SIG-M5 treated with dmso at 0.1 percent for 504 hours (cell line): ENCODE measurements around the gene WDR88.
A peak's percentile ranks its signal among the peaks of the same experiment; 100 is the strongest.
"Not testable (repeated sequence)": the region's sequence is repeated elsewhere in the genome, so short reads cannot be mapped to it uniquely, and the experiment has no call there.

ENCODE experiments used
- DNase-seq: peaks from one replicate; lab custom pipeline; 2025; ENCODE audit not compliant: unreplicated experiment; lab: John Stamatoyannopoulos, UW

The WDR88 gene

DNA sequence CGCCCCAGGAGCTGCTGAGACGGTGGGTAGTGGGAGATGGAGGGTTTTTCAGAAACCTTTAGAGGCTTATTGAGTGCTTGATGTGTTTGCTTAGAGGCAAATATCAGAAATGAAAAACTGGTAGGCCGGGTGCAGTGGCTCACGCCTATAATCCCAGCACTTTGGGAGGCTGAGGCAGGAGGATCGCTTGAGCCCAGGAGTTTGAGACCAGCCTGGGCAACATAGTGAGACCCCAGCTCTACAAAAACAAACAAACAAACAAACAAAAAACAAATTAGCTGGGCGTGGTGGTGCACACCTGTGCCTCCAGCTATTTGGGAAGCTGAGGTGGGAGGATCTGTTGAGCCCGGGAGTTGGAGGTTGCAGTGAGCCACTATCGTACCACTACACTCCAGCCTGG, 5.2 kb upstream of the WDR88 start:
- not testable (repeated sequence) for DNase-seq

DNA sequence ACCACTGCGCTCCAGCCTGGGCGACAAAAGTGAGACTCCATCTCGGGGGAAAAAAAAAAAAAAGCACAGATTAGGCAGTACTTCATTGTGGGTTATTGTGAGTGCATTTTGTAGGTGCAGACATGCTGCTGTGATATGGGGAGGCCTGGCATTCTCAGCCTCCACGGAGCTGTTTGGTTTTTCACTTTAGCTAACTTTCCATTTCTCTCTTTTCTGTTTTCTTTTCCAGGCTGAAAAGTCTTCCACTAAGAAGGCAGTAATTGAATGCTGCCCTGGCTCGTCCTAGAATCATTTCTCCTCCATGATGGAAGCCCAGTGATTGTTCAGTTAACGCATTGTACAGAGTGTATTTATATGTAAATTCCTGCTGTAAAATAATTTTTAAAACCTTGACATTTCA, 2.0 kb upstream of the WDR88 start:
- DNase-seq: no peak

DNA sequence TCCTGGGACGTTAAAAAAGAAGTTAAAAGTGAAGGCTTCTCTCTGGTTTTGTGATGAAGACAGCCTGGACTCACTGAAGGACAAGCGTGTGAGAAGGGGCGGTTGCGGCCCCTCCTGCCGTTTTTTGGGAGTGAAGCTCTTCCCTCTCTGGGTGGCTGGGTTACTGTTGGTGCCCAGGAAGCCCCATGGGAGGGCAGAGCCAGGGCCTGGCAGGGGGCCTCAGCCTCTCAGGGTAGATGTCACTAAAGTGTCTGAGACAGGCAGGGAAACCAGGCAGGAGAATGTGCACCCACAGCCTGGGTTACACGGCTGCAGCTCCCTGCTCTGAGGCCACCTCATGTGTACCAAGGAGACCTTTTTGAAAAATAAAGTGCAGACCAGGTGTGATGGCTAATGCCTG, 1.5 kb upstream of the WDR88 start:
- DNase-seq: no peak

DNA sequence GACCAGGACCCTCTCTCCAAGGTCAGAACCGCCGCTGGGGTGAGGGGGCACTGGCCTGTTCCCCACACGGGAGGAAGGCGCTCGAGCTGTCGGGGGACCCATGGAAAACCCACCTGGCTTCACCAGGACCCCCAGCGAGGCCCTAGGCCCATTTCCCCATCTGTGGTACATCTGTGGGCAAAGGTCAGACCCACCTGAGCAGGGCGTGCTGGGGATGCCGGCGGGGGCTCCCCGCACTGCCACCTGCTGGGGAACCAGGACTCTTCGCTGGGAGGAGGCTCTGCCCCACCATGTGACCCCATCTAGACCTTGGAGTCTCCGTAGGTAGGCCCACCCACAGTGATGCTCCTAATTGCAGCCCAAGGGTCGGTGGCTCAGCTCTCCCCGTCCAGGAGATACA, 511 bp downstream of the WDR88 start:
- DNase-seq: no peak

DNA sequence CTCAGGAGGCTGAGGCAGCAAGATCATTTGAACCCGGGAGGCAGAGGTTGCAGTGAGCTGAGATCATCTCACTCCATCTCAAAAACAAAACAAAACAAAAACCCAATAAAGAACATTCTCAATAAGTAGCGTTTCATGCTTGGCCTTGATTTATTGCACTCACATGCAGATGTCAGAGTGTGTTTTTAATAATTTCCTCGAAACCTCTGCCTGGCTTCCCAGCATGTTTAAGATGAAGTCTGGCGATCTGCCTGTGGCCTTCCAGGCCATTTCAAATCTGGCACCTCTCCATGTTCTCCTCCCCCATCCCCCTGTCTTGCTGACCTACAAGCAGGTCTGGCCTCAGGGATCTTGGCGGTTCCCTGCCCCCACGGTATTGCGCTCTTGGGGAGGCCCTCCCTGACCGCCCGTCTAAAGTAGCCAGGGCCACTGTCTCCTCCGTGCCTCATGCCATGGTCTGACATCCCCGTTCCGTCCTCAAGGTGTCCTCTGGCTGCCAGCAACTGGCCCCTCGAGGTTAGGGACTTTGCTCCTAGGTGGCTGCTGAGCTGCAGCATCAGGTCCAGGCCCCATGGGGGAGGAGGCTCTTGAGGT, 1.6 kb downstream of the WDR88 start:
- no peak for DNase-seq

DNA sequence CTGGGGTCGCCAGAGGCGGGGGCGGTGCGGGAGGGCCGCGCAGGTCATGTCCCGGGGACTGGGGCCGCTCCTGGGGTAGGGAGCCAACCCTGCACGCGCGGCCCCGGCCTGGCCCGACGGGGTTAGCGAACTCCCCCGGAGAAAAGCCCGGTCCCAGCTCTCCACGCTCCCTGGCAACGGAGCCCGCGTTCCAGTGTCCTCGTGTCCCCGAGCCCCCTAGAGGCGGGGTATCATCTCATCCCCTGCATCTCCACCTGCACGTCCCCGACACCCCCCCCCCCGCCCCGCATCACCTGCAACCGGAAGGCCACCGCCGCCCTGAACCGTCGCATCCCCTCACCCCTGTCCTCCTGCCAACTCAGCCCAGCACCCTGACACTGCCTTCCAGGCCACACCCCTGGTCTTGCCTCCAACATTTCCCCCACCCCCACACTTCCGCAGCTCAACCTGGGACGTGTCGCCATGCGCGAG, 2.7 kb downstream of the WDR88 start:
- no peak for DNase-seq

DNA sequence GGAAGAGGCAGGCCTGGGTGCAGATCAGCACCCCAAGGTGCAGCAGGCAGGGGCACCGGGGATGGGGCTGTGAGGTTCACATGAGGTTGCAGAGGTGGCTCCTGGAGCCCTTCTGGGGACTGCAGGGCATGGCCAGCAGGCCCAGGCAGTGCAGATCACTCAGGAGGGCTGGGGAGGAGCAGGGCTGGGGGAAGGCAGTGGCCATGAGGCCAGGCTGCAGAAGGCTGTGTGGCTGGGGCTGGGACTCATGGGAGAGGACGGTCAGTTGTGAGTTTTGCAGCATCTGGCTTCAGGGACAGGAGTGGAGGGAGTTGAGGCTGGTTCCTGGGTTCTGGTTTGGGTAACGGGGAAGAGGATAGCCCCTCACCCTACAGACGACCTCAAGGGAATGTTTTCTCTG, 7.3 kb downstream of the WDR88 start:
- DNase-seq: no peak

DNA sequence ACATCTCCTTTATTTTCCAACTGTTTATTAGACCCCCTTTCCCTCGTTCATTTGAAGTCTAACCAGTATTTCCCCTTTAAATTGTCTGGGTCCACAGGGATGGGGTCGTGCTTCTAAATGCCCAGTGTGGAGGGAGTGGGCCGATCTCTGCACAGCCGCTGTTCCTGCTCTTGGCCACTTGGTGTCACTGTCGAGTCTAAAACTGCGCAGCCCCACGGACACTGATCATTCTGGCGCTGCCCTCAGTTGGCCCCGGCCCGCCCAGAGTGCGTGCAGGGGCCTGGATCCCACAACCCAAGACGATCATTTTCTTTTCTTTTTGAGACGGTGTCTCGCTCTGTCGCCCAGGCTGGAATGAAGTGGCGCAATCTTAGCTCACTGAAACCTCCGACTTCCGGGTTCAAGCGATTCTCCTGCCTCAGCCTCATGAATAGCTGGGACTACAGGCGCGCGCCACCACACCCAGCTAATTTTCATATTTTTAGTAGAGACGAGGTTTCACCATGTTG, 12.0 kb downstream of the WDR88 start:
- peak; percentile 80 for DNase-seq

DNA sequence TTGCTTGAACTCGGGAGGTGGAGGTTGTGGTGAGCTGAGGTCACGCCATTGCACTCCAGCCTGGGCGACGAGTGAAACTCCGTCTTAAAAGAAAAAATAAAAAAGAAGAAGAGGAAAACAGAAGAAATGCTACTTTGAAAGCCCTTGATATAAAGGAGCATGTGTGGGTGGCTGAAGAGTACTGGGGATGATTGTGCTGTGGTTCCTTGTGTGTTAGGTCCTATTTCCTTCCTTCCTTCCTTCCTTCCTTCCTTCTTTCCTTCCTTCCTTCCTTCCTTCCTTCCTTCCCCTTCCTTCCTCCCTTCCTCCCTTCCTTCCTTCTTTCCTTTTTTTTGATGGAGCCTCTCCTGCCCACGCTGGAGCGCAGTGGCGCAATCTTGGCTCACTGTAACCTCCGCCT, 14.3 kb downstream of the WDR88 start:
- DNase-seq: no peak

DNA sequence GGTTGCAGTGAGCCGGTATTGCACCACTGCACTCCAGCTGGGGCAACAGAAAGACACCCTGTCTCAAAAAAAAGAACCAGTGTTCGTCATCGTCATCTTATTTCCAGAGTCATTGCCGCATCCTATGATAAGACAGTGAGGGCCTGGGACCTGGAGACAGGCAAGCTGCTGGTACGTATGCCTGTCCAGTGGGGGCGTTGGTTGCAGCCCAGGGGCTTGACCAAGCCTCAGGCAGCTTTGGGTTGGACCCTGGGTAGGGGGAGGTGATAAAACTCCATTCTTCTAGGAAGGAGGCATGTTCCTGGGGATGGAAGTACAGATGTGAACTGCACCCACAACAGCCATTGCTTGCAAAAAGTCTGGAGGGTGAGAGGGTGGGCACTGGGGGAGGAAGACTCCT, 15.6 kb downstream of the WDR88 start:
- DNase-seq: no peak

DNA sequence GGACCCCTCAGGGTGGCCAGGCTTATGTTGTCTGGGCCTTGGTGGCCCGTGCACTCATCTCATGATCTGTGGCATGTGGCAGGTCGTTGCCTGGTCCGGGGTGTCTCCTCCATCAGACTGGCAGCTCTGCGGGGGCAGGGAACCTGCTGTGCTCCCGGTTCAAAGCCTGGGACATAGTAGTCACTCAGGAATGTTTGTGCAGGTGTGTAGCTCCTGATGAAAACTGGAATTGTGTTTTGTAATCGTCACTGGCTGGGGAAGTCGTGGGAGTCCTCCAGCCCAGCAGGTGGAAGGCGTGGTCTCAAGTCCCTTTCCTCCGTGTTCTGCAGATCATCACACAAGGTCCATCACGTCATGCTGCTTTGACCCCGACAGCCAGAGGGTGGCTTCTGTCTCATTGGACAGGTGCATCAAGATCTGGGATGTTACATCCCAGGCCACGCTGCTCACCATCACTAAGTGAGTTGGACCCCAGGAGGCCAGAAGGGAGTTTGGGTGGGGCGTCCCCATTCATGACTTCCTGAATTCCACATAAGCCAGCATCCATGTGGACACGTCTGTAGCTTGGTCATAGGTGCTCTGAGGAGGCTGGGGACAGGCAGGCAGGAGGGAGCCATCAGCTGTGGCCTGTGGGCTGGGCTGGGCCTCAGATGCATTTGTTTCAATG, 19.1 kb downstream of the WDR88 start:
- DNase-seq: no peak

DNA sequence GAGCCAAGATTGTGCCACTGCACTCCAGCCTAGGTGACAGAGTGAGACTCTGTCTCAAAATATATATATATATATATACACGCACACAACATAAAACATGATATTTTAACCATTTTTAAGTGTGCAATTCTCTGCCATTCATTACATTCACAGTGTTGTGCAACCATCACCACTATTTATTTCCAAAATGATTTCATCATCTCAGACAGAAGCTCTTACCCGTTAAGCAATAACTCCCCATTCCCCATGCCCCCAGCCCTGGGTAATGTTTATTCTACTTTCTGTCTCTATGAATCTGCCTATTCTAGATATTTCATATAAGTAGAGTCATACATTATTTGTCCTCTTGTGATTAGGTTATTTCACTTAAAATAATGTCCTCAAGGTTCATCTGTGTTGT, 20.3 kb downstream of the WDR88 start:
- no peak for DNase-seq

DNA sequence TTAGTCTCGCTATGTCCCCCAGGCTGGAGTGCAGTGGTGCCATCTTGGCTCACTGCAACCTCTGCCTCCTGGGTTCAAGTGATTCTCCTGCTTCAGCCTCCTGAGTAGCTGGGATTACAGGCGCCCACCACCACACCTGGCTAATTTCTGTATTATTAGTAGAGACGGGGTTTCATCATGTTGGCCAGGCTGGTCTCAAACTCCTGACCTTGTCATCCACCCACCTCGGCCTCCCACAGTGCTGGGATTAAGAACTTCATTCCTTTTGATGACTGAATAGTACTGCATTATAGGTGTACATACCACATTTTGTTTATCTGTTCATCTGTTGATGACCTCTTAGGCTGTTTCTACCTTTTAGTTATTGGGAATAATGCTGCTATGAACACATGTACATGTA, 20.7 kb downstream of the WDR88 start:
- not testable (repeated sequence) for DNase-seq

DNA sequence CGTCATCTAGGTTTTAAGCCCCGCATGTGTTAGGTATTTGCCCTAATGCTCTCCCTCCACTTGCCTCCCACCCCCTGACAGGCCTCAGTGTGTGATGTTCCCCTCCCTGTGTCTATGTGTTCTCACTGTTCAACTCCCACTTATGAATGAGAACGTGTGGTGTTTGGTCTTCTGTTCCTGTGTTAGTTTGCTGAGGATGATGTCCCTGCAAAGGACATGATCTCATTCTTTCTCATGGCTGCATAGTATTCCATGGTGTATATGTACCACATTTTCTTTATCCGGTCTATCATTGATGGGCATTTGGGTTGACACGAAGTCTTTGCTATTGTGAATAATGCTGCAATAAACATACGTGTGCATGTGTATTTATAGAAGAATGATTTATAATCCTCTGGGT, 22.4 kb downstream of the WDR88 start:
- DNase-seq: not testable (repeated sequence)

DNA sequence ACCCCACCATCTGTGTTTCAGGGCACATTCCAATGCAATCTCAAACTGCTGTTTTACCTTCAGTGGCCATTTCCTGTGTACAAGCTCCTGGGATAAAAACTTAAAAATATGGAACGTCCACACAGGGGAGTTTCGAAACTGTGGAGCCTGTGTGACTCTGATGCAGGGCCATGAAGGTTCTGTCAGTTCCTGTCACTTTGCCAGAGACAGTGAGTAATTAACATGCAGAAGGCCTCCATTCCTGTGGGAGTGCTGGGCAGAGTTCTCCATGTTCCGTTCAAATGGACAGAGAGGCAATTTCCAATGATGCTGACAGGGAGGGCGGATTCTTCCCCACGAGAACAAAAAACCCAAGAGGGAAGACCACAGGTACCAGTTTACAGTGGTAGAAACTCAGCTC, 24.4 kb downstream of the WDR88 start:
- no peak for DNase-seq

DNA sequence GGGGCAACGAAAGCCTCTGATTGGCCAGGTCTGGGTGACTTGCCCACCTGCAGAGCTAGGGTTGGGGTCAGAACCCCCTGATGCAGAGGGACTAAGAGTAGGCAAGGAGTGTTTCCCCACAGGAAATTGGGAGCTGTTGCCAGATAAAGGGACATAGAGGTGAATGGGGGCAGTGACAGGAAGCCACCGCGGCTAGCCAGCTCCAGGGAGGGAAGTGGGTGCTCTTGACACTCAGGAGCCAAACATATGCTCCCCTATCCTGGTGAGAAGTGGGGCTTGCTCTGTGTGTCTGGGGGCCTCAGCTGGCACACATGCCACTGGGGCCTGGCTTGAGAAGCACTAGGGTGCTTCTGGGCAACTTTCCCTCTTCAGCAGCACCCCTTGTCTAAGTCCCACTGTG, 26.0 kb downstream of the WDR88 start:
- no peak for DNase-seq

DNA sequence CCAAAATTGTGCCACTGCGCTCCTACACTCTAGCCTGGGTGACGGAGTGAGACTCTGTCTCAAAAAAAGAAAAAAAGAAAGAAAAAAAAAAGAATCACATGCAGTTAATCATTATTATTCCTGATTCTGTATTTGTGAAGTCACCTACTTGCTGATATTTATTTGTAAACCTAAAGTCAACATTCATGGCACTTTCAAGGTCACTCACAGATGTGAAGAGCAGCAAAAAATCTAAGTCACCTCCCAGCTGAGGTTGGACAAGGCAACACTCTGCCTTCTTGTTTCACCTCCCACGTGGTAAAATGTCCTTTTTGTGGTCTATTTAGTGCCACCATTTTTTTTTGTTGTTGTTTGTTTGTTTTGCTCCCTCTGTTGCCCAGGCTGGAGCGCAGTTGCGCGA, 26.5 kb downstream of the WDR88 start:
- DNase-seq: no peak

DNA sequence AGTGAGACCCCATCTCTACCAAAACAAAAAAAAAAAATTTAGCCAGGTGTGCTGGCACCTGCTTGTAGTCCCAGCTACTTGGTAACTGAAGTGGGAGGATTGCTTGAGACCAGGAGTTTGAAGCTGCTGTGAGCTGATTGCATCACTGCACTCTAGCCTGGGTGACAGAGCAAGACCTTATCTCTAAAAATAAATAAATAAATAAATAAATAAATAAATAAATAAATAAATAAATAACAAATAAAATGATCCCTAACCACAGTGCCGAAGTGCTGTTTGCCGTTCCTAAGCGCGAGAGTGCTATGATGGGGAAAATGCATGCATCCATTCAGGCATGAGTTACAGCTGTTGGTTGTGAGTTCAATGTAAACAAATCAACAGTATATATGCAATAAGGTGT, 27.2 kb downstream of the WDR88 start:
- DNase-seq: no peak

DNA sequence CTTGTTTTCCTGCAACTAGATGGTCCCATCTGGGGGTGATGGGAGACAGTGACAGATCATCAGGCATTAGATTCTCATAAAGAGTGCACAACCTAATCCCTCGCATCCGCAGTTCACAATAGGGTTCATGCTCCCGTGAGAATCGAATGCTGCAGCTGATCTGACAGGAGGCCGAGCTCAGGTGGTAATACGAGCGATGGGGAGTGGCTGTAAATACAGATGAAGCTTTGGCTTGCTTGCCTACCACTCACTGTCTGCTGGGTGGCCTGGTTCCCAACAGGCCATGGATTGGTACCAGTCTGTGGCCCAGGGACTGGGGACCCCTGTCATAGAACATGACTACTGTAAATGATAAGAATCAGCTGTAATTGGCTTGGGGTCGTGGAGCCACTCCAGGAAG, 28.0 kb downstream of the WDR88 start:
- no peak for DNase-seq

DNA sequence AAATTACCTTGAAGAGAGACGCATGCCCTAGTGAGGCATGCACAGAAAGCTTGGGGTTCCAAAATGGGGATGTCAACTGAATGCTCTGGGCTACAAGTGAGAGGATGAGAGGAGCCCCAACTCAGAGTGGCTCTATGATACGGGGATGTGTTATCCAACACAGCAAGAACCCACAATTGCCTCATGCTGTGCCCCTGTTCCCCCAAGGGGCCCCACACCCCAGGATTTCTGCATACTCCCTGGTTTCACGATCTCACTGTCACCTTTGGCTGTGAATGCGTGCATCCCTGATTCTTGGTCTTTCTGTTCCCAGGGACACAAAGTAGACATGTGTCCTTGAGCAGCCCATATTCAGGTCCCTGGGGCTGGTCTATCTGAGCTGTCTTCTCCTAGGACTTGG, 29.3 kb downstream of the WDR88 start:
- DNase-seq: no peak

DNA sequence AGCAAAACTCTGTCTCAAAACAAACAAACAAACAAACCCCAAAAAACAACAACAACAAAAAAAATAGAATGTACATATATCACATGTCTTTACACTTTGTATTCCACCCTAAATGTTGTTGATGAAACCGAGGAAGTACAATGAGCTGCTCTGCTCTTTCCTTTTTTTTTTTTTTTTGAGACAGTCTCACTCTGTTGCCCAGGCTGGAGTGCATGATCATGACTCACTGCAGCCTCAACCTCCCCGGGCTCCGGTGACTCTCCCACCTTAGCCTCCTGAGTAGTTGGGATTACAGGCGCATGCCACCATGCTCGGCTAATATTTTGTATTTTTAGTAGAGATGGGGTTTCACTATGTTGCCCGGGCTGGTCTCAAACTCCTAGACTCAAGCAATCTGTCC, 31.6 kb downstream of the WDR88 start:
- DNase-seq: no peak

DNA sequence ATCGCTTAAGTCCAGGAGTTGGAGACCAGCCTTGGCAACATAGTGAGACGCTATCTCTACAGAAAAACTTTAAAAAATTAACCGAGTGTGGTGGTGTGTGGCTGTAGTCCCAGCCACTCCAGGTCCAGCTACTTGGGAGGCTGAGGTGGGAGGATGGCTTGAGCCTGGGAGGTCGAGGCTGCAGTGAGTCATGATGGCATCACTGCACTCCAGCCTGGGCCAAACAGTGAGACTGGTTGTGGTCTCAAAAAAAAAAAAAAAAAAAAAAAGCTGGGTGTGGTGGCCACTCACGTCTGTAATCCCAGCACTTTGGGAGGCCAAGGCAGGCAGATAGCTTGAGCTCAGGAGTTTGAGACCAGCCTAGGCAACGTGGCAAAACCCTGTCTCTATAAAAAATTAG, 34.1 kb downstream of the WDR88 start:
- DNase-seq: not testable (repeated sequence)

DNA sequence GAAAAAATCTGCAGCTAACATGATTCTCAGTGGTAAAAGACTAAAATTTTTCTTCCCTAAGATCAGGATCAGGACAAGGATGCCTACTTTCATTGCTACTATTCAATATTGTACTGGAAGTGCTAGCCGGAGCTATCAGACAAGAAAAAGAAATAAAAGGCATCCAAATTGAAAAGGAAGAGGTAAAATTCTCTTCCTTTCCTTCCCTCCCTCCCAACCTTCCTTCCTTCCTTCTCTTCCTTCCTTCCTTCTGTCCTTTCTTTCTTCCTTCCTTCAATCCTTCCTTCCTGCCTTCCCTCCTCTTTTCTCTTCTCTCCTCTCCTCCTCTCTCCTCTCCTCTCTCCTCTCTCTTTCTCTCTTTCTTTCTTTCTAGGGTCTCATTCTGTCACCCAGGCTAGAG, 35.5 kb downstream of the WDR88 start:
- no peak for DNase-seq
